CD4-positive, alpha-beta T cell treated with Interleukin-10 for 1 hour (primary cell): ENCODE results near the gene GALNT9.
"Not testable (repeated sequence)": the region's sequence is repeated elsewhere in the genome, so short reads cannot be mapped to it uniquely, and the experiment has no call there.

ENCODE experiments used
- DNase-seq: peaks from one replicate; pipeline ENCODE4 v3.0.0-alpha.2; 2020

GALNT9 gene

GRCh38 chr12:132358241-132359225, 29.1 kb upstream of the GALNT9 start:
- not testable (repeated sequence) for DNase-seq

GRCh38 chr12:132357623-132358186, 28.3 kb upstream of the GALNT9 start:
- no peak for DNase-seq

- no peak for DNase-seq
These were observed 27.6 kb upstream of the GALNT9 start for GRCh38 chr12:132356691-132357622.

GRCh38 chr12:132355742-132356681, 26.6 kb upstream of the GALNT9 start:
- no peak for DNase-seq

GRCh38 chr12:132354982-132355680, 25.7 kb upstream of the GALNT9 start:
- DNase-seq: no peak

GRCh38 chr12:132354211-132354981, 25.0 kb upstream of the GALNT9 start:
- no peak for DNase-seq

- no peak for DNase-seq
These were observed 24.4 kb upstream of the GALNT9 start for GRCh38 chr12:132353811-132354210.

GRCh38 chr12:132352896-132353800, 23.8 kb upstream of the GALNT9 start:
- DNase-seq: no peak

- no peak for DNase-seq
These were observed 22.5 kb upstream of the GALNT9 start for GRCh38 chr12:132351751-132352495.

- DNase-seq: no peak
These were observed 20.2 kb upstream of the GALNT9 start for GRCh38 chr12:132349501-132350131.

- DNase-seq: no peak
These were observed 18.8 kb upstream of the GALNT9 start for GRCh38 chr12:132348176-132348575.

GRCh38 chr12:132347176-132347855, 17.9 kb upstream of the GALNT9 start:
- DNase-seq: no peak

GRCh38 chr12:132346471-132347175, 17.2 kb upstream of the GALNT9 start:
- DNase-seq: no peak

GRCh38 chr12:132345561-132346200, 16.3 kb upstream of the GALNT9 start:
- DNase-seq: no peak

- no peak for DNase-seq
These were observed 15.7 kb upstream of the GALNT9 start for GRCh38 chr12:132345126-132345525.

GRCh38 chr12:132344601-132345000, 15.2 kb upstream of the GALNT9 start:
- no peak for DNase-seq
